CD4-positive, alpha-beta memory T cell (primary cell): ENCODE results near the gene AGPAT4. TPM values are rescaled to one million over a fixed set of nuclear protein-coding genes. Genes with fewer than 3 reads are reported as not detected.

Experiments
- CTCF ChIA-PET: fragments of 350-600 bp; sonication (Branson Sonifier 250); formaldehyde crosslinking; loops from one replicate; lab custom pipeline; 2021; ENCODE audit warnings: inconsistent platforms; ENCODE audit not compliant: partially characterized antibody; lab: Charles Lee
- POLR2A ChIA-PET: fragments of 350-600 bp; sonication (Branson Sonifier 250); formaldehyde crosslinking; loops from one replicate; lab custom pipeline; 2021; ENCODE audit not compliant: partially characterized antibody; lab: Charles Lee
- DNase-seq, 5 donors: peaks; one replicate each; pipeline versions ENCODE4 v3.0.0 to v3.0.0-alpha.2; 2020 to 2022; ENCODE audit warnings: mixed read lengths in 1 of 5
- H3K27ac ChIP-seq: one replicate; pipeline ENCODE4 v1.7.0; 2013; ENCODE audit warnings: low read depth, low read length
- H3K27me3 ChIP-seq: 2 replicates; pipeline ENCODE4 v1.7.0; 2013; ENCODE audit warnings: mild to moderate bottlenecking, low read length, moderate library complexity; ENCODE audit not compliant: insufficient read depth
- H3K36me3 ChIP-seq: 2 replicates; pipeline ENCODE4 v1.7.0; 2013; ENCODE audit warnings: mild to moderate bottlenecking, low read length, moderate library complexity; ENCODE audit not compliant: insufficient read depth
- H3K4me1 ChIP-seq: 2 replicates; pipeline ENCODE4 v1.7.0; 2013; ENCODE audit warnings: mild to moderate bottlenecking, low read length, moderate library complexity; ENCODE audit not compliant: insufficient read depth
- H3K4me3 ChIP-seq, 2 donors: one replicate each; pipeline ENCODE4 v1.7.0; 2013; ENCODE audit warnings: low read length in 2 of 2, mild to moderate bottlenecking in 1 of 2
- H3K9me3 ChIP-seq, 2 donors: one replicate each; pipeline ENCODE4 v1.7.0; 2013; ENCODE audit warnings: low read length in 2 of 2, control low read depth in 1 of 2; ENCODE audit not compliant: control insufficient read depth in 1 of 2
- H3K27ac Mint-ChIP-seq, 7 donors: one replicate each; pipeline ENCODE4 v1.8.0; 2020 to 2021; ENCODE audit warnings: mixed read lengths in 7 of 7, mild to moderate bottlenecking in 6 of 7, inconsistent platforms in 3 of 7, moderate library complexity in 3 of 7
- H3K27me3 Mint-ChIP-seq, 2 donors: one replicate each; pipeline ENCODE4 v1.8.0; 2020 to 2021; ENCODE audit warnings: mixed read lengths in 2 of 2
- H3K36me3 Mint-ChIP-seq, 2 donors: one replicate each; pipeline ENCODE4 v1.8.0; 2020 to 2021; ENCODE audit warnings: mixed read lengths in 2 of 2, inconsistent platforms in 1 of 2, mild to moderate bottlenecking in 1 of 2
- H3K4me1 Mint-ChIP-seq, 4 donors: one replicate each; pipeline ENCODE4 v1.8.0; 2020 to 2021; ENCODE audit warnings: mixed read lengths in 4 of 4, mild to moderate bottlenecking in 1 of 4
- H3K4me3 Mint-ChIP-seq, 8 donors: one replicate each; pipeline ENCODE4 v1.8.0; 2020 to 2021; ENCODE audit warnings: mixed read lengths in 8 of 8, mild to moderate bottlenecking in 7 of 8, moderate library complexity in 6 of 8, inconsistent platforms in 3 of 8
- H3K9me3 Mint-ChIP-seq, 8 donors: one replicate each; pipeline ENCODE4 v1.8.0; 2020 to 2021; ENCODE audit warnings: mixed read lengths in 8 of 8, mild to moderate bottlenecking in 5 of 8, inconsistent platforms in 3 of 8, moderate library complexity in 1 of 8
- intact Hi-C: fragments of 100-400 bp; cut with micrococcal nuclease; formaldehyde crosslinking; loops from one replicate; pipeline ENCODE4 v1.15.1; 2023
- polyA plus RNA-seq, 2 donors: library from polyadenylated mRNA; unstranded; fragments of 300-500 nt; fragmentation: Illumina TruSeq; gene quantifications; one replicate each; pipeline ENCODE4 v1.2.3, GENCODE V29; 2021
- total RNA-seq, 2 experiments: library from RNA; stranded (reverse); gene quantifications; one replicate each; pipeline ENCODE4 v1.2.3, GENCODE V29; 2021

The AGPAT4 gene
- total and polyA plus RNA-seq, 4 experiments from 2014 or later, result 3.6 to 6.9 (median 4.1) TPM

DNA sequence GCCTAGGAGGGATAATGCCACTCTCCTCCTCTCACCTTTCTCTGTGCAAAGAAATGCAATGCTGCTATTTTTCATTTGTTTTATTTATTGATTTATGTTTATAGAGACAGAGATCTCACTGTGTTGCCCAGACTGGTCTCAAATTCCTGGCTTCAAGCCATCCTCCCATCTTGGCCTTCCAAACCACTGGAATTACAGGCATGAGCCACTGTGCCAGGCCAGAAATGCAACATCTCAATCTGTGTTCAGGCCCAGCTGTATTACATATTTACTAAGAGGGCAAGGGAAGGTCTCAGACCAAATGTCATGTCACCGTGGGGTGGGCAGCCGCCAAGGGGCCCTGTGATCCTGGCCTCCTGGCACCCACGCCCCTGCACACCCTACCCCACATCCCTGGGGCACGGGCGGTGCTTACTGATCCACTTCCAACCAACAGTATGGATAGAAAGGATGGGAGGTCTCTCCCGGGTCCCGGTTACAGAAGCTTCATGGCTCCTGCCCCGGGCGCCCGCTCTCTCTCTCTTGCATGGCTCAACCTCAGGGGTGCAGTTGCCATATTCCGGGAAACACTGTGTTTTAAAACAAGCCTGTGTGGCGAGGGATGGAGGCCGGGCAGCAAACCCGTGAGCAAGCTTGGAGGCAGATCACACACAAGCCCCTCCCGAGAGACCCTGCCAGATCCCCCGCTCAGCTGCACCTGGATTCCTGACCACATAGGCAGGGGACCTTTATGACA lies 111.8 kb downstream of the AGPAT4 start:
- H3K27me3 Mint-ChIP-seq, result no peaks in the 10 kb centered on the region
- intact Hi-C loops, result no loop called here
- no peaks in the 10 kb centered on the region for H3K36me3 ChIP-seq
- H3K27ac Mint-ChIP-seq, result peak overlapping the region in 1 of 7 donors; percentile 54
- no peaks in the 10 kb centered on the region for H3K4me1 ChIP-seq
- peaks cover 0 to 10% (median 4%) of the 10 kb centered on the region in 8 donors for H3K9me3 Mint-ChIP-seq
- H3K4me1 Mint-ChIP-seq, result peaks cover 0 to 1% (median 0%) of the 10 kb centered on the region in 4 donors
- ChIA-PET CTCF (no interaction called here), POLR2A (no interaction called here)
- no peaks in the 10 kb centered on the region for H3K9me3 ChIP-seq
- DNase-seq, result no peak
- H3K4me3 Mint-ChIP-seq, result no peak overlapping the region
- H3K27ac ChIP-seq, result no peak overlapping the region
- no peak overlapping the region for H3K4me3 ChIP-seq
- H3K27me3 ChIP-seq, result no peaks in the 10 kb centered on the region
- H3K36me3 Mint-ChIP-seq, result peaks cover 52 to 70% of the 10 kb centered on the region in 2 donors

DNA sequence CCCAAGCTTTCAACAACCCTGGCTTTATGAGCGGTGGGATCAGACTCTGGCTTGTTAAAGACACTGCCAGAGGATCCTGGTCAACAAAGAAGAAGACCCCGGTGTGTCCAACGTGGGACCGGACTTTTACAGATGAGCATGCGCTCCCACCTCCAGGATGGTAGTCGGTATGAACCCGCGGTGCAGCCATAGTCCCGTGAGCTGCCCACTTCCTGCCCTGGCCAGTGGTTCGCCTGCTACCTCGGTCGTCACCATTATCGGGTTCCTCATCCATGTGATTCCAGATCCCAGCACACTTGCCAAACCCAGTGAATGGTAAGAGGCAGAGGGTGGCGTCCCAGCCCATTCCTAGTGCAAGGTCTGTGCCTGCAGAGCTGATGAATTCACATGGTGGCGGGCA lies 112.7 kb downstream of the AGPAT4 start:
- CTCF ChIA-PET, result no interaction called here
- POLR2A ChIA-PET, result no interaction called here
- H3K27me3 Mint-ChIP-seq, result no peaks in the 10 kb centered on the region
- intact Hi-C loops, result no loop called here
- H3K27me3 ChIP-seq, result no peaks in the 10 kb centered on the region
- no peak overlapping the region for H3K27ac Mint-ChIP-seq
- H3K36me3 Mint-ChIP-seq, result peaks cover 49 to 68% of the 10 kb centered on the region in 2 donors
- H3K36me3 ChIP-seq, result no peaks in the 10 kb centered on the region
- H3K9me3 Mint-ChIP-seq, result peaks cover 0 to 10% (median 5%) of the 10 kb centered on the region in 8 donors
- H3K4me1 Mint-ChIP-seq, result peaks cover 0 to 1% (median 0%) of the 10 kb centered on the region in 4 donors
- DNase-seq, result no peak
- no peak overlapping the region for H3K4me3 Mint-ChIP-seq
- H3K4me1 ChIP-seq, result no peaks in the 10 kb centered on the region
- H3K27ac ChIP-seq, result no peak overlapping the region
- H3K4me3 ChIP-seq, result no peak overlapping the region
- no peaks in the 10 kb centered on the region for H3K9me3 ChIP-seq

DNA sequence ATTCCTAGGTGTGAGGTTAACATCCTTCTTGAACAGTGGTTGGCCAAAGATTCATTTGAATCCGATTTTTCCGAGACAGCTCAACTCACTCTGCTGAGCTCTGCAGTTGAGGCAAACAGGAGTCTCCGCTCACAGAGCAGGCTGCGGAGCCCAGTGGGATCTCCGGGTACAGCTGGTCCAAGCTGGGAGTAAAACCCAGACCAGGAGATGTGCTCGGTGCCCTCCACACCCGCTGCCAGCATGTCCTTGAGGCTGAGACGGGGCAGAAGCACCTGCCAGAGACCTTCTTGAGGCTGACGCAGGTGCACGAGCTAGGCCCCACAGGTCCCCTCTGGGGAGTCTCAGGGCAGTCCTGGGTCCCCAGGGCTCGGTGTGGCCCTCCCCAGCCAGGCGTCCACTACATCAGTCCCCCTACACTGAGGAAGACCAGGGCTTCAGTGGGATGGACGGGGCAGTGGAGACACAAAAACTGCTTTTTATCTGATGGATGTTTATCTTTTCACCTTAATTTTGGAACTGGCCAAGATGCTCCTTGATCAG lies 119.0 kb downstream of the AGPAT4 start:
- ChIA-PET POLR2A (no interaction called here), CTCF (interaction anchor here (7.2 kb wide), 1 partner anchor 217 kb away, joined by 54 read pairs; no protein-coding TSS in a partner anchor)
- Histone ChIP-seq H3K9me3 (no peaks in the 10 kb centered on the region), H3K4me3 (no peak overlapping the region), H3K27me3 (no peaks in the 10 kb centered on the region), H3K27ac (no peak overlapping the region), H3K36me3 (no peaks in the 10 kb centered on the region), H3K4me1 (no peaks in the 10 kb centered on the region)
- Mint-ChIP-seq H3K9me3 (peaks cover 0 to 10% (median 4%) of the 10 kb centered on the region in 8 donors), H3K4me1 (no peaks in the 10 kb centered on the region), H3K27ac (no peak overlapping the region), H3K4me3 (no peak overlapping the region), H3K36me3 (peaks cover 19 to 23% of the 10 kb centered on the region in 2 donors), H3K27me3 (no peaks in the 10 kb centered on the region)
- DNase-seq, result no peak
- intact Hi-C loops, result no loop called here

DNA sequence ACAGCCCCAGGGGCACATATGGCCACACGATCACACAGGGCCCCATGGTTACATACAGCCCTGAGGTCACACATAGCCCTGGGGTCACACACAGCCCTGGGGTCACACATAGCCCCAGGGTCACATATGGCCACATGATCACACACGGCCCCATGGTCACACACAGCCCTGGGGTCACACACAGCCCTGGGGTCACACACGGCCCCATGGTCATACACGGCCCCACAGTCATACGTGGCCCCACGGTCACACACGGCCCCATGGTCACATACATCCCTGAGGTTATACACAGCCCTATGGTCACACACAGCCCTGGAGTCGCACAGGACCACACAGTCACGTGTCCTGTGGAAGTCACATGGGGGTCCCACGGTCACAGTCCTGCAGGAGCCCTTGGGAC lies 120.1 kb downstream of the AGPAT4 start:
- Mint-ChIP-seq H3K4me3 (no peak overlapping the region), H3K27ac (peak overlapping the region in 1 of 7 donors; percentile 29), H3K9me3 (peaks cover 0 to 10% (median 4%) of the 10 kb centered on the region in 8 donors), H3K36me3 (peaks cover 18 to 21% of the 10 kb centered on the region in 2 donors), H3K4me1 (no peaks in the 10 kb centered on the region), H3K27me3 (no peaks in the 10 kb centered on the region)
- no peak for DNase-seq
- CTCF ChIA-PET, result interaction anchor here (7.2 kb wide), 1 partner anchor 219 kb away, joined by 54 read pairs; no protein-coding TSS in a partner anchor
- Histone ChIP-seq H3K9me3 (no peaks in the 10 kb centered on the region), H3K4me3 (no peak overlapping the region), H3K27me3 (no peaks in the 10 kb centered on the region), H3K36me3 (no peaks in the 10 kb centered on the region), H3K4me1 (no peaks in the 10 kb centered on the region), H3K27ac (no peak overlapping the region)
- intact Hi-C loops, result loop anchor here (2.0 kb wide), 1 partner anchor 221 kb away; no protein-coding TSS in a partner anchor
- POLR2A ChIA-PET, result no interaction called here

DNA sequence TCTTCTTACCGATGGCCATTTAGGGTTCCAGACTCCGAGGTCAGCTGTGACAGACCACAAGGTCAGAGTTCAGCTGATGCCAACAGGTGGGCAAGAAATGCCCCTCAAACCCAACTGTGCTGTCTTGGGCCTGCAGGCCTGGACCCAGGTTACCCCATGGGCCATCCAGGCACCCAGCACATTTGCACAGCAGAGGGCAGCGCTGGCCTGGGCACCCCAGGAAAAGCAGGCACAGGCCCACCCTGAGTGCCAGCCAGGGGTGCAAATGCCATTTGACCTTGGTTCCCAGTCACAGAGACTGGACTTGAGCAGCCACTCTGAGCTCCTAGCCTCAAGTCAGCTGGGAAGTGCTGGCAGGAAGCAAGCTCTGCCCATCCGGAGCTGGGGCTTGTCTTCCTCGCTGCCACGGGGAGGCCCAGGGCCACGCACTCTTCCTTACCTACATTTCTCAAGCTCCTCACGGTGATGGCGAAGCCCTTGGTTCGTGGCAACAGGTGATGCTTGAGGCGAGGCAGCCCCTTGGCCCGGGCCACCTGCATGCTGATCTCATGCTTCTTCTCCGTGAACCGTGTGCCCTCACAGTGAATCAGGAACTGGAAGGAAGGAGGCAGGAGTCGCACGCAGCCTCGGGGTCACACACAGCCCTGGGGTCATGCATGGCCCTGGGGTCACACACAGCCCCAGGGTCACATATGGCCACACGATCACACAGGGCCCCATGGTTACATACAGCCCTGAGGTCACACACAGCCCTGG lies 120.8 kb downstream of the AGPAT4 start:
- POLR2A ChIA-PET, result no interaction called here
- H3K9me3 ChIP-seq, result no peaks in the 10 kb centered on the region
- no peaks in the 10 kb centered on the region for H3K27me3 ChIP-seq
- Mint-ChIP-seq H3K4me1 (no peaks in the 10 kb centered on the region), H3K27me3 (no peaks in the 10 kb centered on the region), H3K36me3 (peaks cover 14 to 20% of the 10 kb centered on the region in 2 donors), H3K9me3 (peaks cover 0 to 10% (median 4%) of the 10 kb centered on the region in 8 donors), H3K4me3 (no peak overlapping the region), H3K27ac (no peak overlapping the region)
- no peaks in the 10 kb centered on the region for H3K4me1 ChIP-seq
- no peaks in the 10 kb centered on the region for H3K36me3 ChIP-seq
- intact Hi-C loops, result loop anchor here (2.0 kb wide), 1 partner anchor 222 kb away; no protein-coding TSS in a partner anchor
- H3K27ac ChIP-seq, result no peak overlapping the region
- H3K4me3 ChIP-seq, result no peak overlapping the region
- no peak for DNase-seq
- CTCF ChIA-PET, result interaction anchor here (7.2 kb wide), 1 partner anchor 219 kb away, joined by 54 read pairs; no protein-coding TSS in a partner anchor

DNA sequence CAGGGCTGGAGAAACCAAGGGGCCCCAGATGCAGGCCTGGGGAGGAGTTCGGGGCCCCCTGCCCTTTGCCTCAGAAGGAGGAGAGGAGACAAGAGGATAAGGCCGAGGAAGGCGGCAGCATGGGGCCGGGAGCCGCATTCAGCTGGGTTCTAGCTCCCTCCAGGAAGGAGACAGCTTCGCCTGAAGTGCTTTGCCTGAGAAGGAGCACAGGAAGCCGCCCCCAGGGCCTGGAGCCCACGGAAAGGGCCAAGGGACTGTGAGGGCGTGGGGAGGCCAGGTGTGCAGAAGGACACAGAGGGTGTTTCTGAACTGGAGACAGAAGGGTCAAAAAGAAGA lies 121.4 kb downstream of the AGPAT4 start:
- no peak overlapping the region for H3K4me3 ChIP-seq
- Mint-ChIP-seq H3K9me3 (peaks cover 0 to 4% (median under 1%) of the 10 kb centered on the region in 8 donors), H3K36me3 (peaks cover 8 to 20% of the 10 kb centered on the region in 2 donors), H3K4me3 (no peak overlapping the region), H3K27me3 (no peaks in the 10 kb centered on the region), H3K27ac (peak overlapping the region in 1 of 7 donors; percentile 76), H3K4me1 (no peaks in the 10 kb centered on the region)
- CTCF ChIA-PET, result interaction anchor here (7.2 kb wide), 1 partner anchor 220 kb away, joined by 54 read pairs; no protein-coding TSS in a partner anchor
- no peaks in the 10 kb centered on the region for H3K9me3 ChIP-seq
- intact Hi-C loops, result loop anchor here (2.0 kb wide), 1 partner anchor 222 kb away; no protein-coding TSS in a partner anchor
- no peaks in the 10 kb centered on the region for H3K36me3 ChIP-seq
- H3K4me1 ChIP-seq, result no peaks in the 10 kb centered on the region
- POLR2A ChIA-PET, result no interaction called here
- no peak overlapping the region for H3K27ac ChIP-seq
- no peak for DNase-seq
- no peaks in the 10 kb centered on the region for H3K27me3 ChIP-seq
